ENCODE data around the gene REXO4. TPM values are rescaled to one million over a fixed set of nuclear protein-coding genes. Genes with fewer than 3 reads are reported as not detected.

REXO4 gene
- total RNA-seq, 2 experiments from 2014 or later: 35.7 to 45.5 TPM

DNA sequence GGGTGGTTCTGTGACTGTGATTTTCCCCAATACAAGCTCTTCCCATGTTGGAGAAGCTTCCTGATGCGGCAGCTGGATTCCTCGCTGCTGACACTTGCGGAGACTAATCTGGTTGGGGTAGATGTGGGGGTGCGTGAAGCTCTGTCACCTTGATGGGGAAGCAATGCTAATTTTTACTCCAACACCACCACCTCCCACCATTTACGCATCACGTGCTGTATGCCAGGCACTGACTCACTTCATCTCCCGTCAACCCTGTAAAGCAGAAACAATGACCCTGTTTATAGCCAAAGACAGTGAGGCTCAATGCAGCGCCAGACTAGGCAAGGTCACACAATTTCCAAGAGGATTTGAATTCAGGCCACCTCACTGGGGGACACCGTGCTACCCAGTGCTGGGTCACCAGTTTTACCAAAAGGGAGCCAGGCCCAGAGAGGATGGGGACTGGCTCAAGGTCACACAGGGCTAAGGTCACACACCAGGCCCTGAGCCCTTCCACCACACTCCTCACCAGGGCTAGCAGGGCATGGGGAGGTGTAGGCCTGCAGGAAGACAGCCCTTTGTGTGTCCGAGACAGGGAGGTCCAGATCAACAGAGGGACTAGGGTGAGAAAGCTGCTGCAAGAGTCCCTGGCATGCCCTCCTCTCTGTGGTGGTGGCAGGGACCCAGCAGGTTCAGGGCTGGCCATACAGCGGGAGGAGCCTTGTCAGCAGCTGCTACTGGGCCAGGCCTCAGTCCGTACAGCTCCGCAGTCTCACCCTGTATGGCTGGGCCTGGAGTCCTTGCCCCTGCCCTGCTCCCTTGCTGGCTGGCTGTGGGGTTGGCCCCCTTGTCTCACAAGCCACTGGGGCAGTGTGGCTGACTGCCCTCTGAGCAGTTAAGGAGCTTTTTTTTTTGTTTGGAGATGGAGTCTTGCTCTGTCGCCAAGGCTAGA, 38.4 kb downstream of the REXO4 start:
- Histone ChIP-seq H3K4me2 (ENCODE audit: low read length) (no peak overlapping the region), H3K4me3 (ENCODE audit: low read depth, low read length, poor library complexity, severe bottlenecking) (no peak overlapping the region), H3K9me2 (ENCODE audit: insufficient read depth, low read length) (no peaks in the 10 kb centered on the region), H3K79me2 (ENCODE audit: insufficient read depth, low read depth, low read length) (peaks cover 14% of the 10 kb centered on the region), H3K4me1 (ENCODE audit: insufficient read depth, low read length, poor library complexity, severe bottlenecking) (peaks cover 10% of the 10 kb centered on the region), H3K36me3 (ENCODE audit: insufficient read depth, low read length) (no peaks in the 10 kb centered on the region), H2AFZ (ENCODE audit: low read length) (no peak overlapping the region), H4K20me1 (ENCODE audit: insufficient read depth, low read length) (peaks cover 7% of the 10 kb centered on the region), H3K27ac (ENCODE audit: low read depth, low read length, poor library complexity, severe bottlenecking) (no peak overlapping the region), H3K9me3 (ENCODE audit: low read length) (0 out of 2 replicates have a peak, but pooled peaks cover 7% of the 10 kb centered on the region)
- intact Hi-C loops (cut with micrococcal nuclease; ENCODE audit: unreplicated experiment): no loop called here
- no peak for TF ChIP-seq CTCF (conservative IDR thresholded peaks at IDR 0.05; ENCODE audit: low read length)
- TF ChIP-seq EZH2phosphoT487 (IDR thresholded peaks at IDR 0.05; ENCODE audit: borderline replicate concordance, low read depth, low read length): no peak
- CTCF ChIA-PET (ENCODE audit: unreplicated experiment): no interaction called here
- POLR2A ChIA-PET: interaction anchor here (1.3 kb wide), 1 partner anchor 14 kb away, joined by 3 read pairs; no protein-coding TSS in a partner anchor
- no TSS peak for BruUV-seq (replicated peaks)
- DNase-seq (ENCODE audit: low spot score): no peak

GRCh38 chr9:133378408-133378962, 39.3 kb downstream of the REXO4 start:
- intact Hi-C loops (cut with micrococcal nuclease; ENCODE audit: unreplicated experiment): no loop called here
- Histone ChIP-seq H3K9me2 (ENCODE audit: insufficient read depth, low read length) (no peaks in the 10 kb centered on the region), H3K4me2 (ENCODE audit: low read length) (no peak overlapping the region), H3K4me3 (ENCODE audit: low read depth, low read length, poor library complexity, severe bottlenecking) (no peak overlapping the region), H4K20me1 (ENCODE audit: insufficient read depth, low read length) (peaks cover 7% of the 10 kb centered on the region), H3K79me2 (ENCODE audit: insufficient read depth, low read depth, low read length) (peaks cover 23% of the 10 kb centered on the region), H2AFZ (ENCODE audit: low read length) (no peak overlapping the region), H3K36me3 (ENCODE audit: insufficient read depth, low read length) (peaks cover 4% of the 10 kb centered on the region; the same call in 1 of the 2 replicates), H3K9me3 (ENCODE audit: low read length) (0 out of 2 replicates have a peak, but pooled peaks cover 7% of the 10 kb centered on the region), H3K27ac (ENCODE audit: low read depth, low read length, poor library complexity, severe bottlenecking) (no peak overlapping the region), H3K4me1 (ENCODE audit: insufficient read depth, low read length, poor library complexity, severe bottlenecking) (peaks cover 10% of the 10 kb centered on the region)
- BruUV-seq (replicated peaks): no TSS peak
- TF ChIP-seq EZH2phosphoT487 (IDR thresholded peaks at IDR 0.05; ENCODE audit: borderline replicate concordance, low read depth, low read length): no peak
- no peak for TF ChIP-seq CTCF (conservative IDR thresholded peaks at IDR 0.05; ENCODE audit: low read length)
- ChIA-PET CTCF (ENCODE audit: unreplicated experiment) (no interaction called here), POLR2A (interaction anchor here (1.3 kb wide), 1 partner anchor 13 kb away, joined by 3 read pairs; no protein-coding TSS in a partner anchor)
- no peak for DNase-seq (ENCODE audit: low spot score)
